ENCODE results near the gene ZNF382. TPM values are rescaled to one million over a fixed set of nuclear protein-coding genes. Genes with fewer than 3 reads are reported as not detected.
"Not testable (repeated sequence)": the region's sequence is repeated elsewhere in the genome, so short reads cannot be mapped to it uniquely, and the experiment has no call there.

Gene ZNF382
- total RNA-seq, 1 donor from 2014 or later: 5.2 TPM

GRCh38 chr19:36573895-36574720, 31.0 kb upstream of the ZNF382 start:
- intact Hi-C loops (cut with DNase I): no loop called here
- ATAC-seq (peak; percentile 37 to 58), DNase-seq (no peak)
- TF ChIP-seq CTCF (IDR thresholded peaks at IDR 0.05): no peak
- peaks cover 34% of the 10 kb centered on the region for H3K36me3 ChIP-seq
- peak overlapping the region; percentile 75 for H3K4me3 ChIP-seq
- H3K27ac ChIP-seq: peak overlapping the region; percentile 87
- no peaks in the 10 kb centered on the region for H3K27me3 ChIP-seq (ENCODE audit: low read depth)
- H3K9me3 ChIP-seq: peaks cover 5% of the 10 kb centered on the region
- H3K4me1 ChIP-seq: peaks cover 20% of the 10 kb centered on the region

- Histone ChIP-seq H3K27ac (no peak overlapping the region), H3K36me3 (peaks cover 38% of the 10 kb centered on the region), H3K27me3 (ENCODE audit: low read depth) (no peaks in the 10 kb centered on the region), H3K9me3 (peaks cover 3% of the 10 kb centered on the region), H3K4me1 (peaks cover 20% of the 10 kb centered on the region), H3K4me3 (peak overlapping the region; percentile 75)
- ATAC-seq (no peak), DNase-seq (no peak)
- no peak for TF ChIP-seq CTCF (IDR thresholded peaks at IDR 0.05)
- intact Hi-C loops (cut with DNase I): no loop called here
Measured at GRCh38 chr19:36574741-36575140, 30.4 kb upstream of the ZNF382 start.

DNA sequence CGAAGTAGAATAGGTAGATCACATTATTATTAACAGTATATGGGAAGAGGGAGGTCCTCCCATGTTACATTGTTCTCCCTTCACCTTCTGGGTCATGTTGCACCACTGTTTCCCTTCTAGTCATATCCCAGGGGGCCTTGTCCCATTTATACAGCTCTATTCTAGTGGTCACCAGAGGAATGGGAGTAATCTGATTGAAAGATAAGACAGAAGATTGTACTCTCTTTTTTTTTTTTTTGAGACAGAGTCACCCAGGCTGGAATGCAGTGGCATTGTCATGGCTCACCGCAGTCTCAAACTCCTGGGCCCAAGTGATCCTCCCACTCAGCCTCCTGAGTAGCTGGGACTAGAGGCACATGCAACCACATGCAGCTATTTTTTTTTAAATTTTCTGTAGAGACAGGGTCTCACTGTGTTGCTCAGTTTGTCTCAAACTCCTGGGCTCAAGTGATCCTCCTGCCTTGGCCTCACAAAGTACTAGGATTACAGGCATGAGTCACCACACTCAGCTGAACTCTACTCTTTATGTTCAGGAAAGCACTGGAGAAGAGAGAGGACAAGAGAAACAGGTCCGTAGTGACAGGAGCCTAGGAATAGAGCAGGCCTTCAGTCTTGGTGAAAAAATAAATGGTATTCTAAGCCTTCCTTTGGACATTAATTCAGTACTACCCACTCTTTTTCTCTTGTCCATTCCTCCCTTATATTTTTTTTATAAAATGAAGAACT, 27.7 kb upstream of the ZNF382 start:
- intact Hi-C loops (cut with DNase I): no loop called here
- Histone ChIP-seq H3K27ac (no peak overlapping the region), H3K36me3 (peaks cover 31% of the 10 kb centered on the region), H3K4me1 (peaks cover 14% of the 10 kb centered on the region), H3K9me3 (peaks cover 25% of the 10 kb centered on the region), H3K27me3 (ENCODE audit: low read depth) (no peaks in the 10 kb centered on the region), H3K4me3 (no peak overlapping the region)
- ATAC-seq (no peak), DNase-seq (no peak)
- no peak for TF ChIP-seq CTCF (IDR thresholded peaks at IDR 0.05)

- peaks cover 33% of the 10 kb centered on the region for H3K9me3 ChIP-seq
- H3K4me1 ChIP-seq: peaks cover 5% of the 10 kb centered on the region
- intact Hi-C loops (cut with DNase I): no loop called here
- H3K36me3 ChIP-seq: peaks cover 31% of the 10 kb centered on the region
- no peak for DNase-seq
- ATAC-seq: no peak
- no peak overlapping the region for H3K27ac ChIP-seq
- H3K4me3 ChIP-seq: no peak overlapping the region
- H3K27me3 ChIP-seq (ENCODE audit: low read depth): no peaks in the 10 kb centered on the region
- no peak for TF ChIP-seq CTCF (IDR thresholded peaks at IDR 0.05)
Measured at GRCh38 chr19:36579255-36579654, 25.9 kb upstream of the ZNF382 start.

DNA sequence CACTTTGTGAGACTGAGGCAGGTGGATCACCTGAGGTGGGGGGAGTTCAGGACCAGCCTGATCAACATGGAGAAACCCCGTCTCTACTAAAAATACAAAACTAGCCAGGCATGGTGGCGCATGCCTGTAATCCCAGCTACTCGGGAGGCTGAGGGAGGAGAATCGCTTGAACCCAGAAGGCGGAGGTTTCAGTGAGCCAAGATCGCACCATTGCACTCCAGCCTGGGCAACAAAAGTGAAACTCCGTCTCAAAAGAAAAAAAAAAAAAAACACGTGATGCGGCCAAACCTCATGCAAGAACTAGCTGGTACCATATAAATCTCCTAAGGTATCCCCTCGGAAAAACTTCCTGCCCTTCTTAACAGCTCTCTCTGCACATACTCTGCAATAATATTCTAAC, 2.4 kb upstream of the ZNF382 start:
- H3K27ac ChIP-seq; H3K27me3 ChIP-seq (ENCODE audit: low read depth); ATAC-seq; H3K4me3 ChIP-seq; DNase-seq; H3K36me3 ChIP-seq; intact Hi-C loops (cut with DNase I): not testable (repeated sequence)
- Histone ChIP-seq H3K4me1 (peaks cover 11% of the 10 kb centered on the region), H3K9me3 (peaks cover 15% of the 10 kb centered on the region)

DNA sequence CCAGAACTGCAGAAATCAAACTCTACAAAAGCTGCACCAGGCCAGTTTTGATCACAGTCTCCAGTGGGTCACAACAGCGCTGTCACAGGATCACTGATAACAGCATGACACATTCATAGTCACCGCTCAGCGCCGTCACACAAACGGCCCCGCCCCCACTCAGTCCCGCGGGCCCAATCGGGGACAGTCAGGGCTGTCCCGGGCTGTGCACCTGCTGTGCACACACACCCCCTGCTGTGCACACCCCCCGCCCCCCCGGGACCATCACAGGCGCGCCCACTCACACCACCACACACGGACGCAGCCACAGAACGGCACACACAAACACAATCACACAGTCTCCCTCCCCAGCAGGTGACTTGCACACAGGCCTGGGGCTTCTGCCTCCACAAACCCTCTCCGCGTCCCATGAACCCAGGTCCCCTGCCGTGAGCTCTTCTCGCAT, 435 bp upstream of the ZNF382 start:
- H3K9me3 ChIP-seq: peaks cover 7% of the 10 kb centered on the region
- TF ChIP-seq CTCF (IDR thresholded peaks at IDR 0.05): no peak
- H3K27ac ChIP-seq: peak overlapping the region; percentile 79
- H3K4me1 ChIP-seq: peaks cover 11% of the 10 kb centered on the region
- peak; percentile 69 for DNase-seq
- H3K4me3 ChIP-seq: peak overlapping the region; percentile 71
- no peaks in the 10 kb centered on the region for H3K36me3 ChIP-seq
- intact Hi-C loops (cut with DNase I): no loop called here
- ATAC-seq: peak; percentile 84 to 90
- H3K27me3 ChIP-seq (ENCODE audit: low read depth): no peaks in the 10 kb centered on the region

Data from lower lobe of right lung (tissue), 2 donors.